Pancreas (tissue), 10 donors: ENCODE data around the gene C16orf86. TPM values are rescaled to one million over a fixed set of nuclear protein-coding genes. Genes with fewer than 3 reads are reported as not detected.

Experiments used
- ATAC-seq, 4 donors: fragments of 200-7000 bp; cut with Tn5 transposase; one replicate each; pipeline versions ENCODE4 v1.8.0 to v1.9.1; 2020; ENCODE audit warnings: mild to moderate bottlenecking in 4 of 4, moderate library complexity in 4 of 4
- DNase-seq, 6 donors: peaks; one replicate each; pipeline ENCODE4 v3.0.0-alpha.2; 2020
- FAIRE-seq: peaks from 2 replicates; lab custom pipeline; 2012; peaks lifted over from hg19 to GRCh38; lab: Jason Lieb, UNC
- H3K27ac ChIP-seq, 4 donors: fragments of 200-600 bp; sonication (generic); 1 replicate in 3 of 4; 2 replicates in 1 of 4; pipeline versions ENCODE4 v1.5.0 to v1.8.0; 2020
- H3K27me3 ChIP-seq, 4 donors: fragments of 200-600 bp; one replicate each; pipeline ENCODE4 v1.8.0; 2021
- H3K36me3 ChIP-seq, 3 donors: fragments of 200-600 bp; sonication (generic) in 1 of 3; one replicate each; pipeline versions ENCODE4 v1.5.0 to v1.8.0; 2020 to 2021
- H3K4me1 ChIP-seq, 3 donors: fragments of 200-600 bp; one replicate each; pipeline ENCODE4 v1.8.0; 2021
- H3K4me3 ChIP-seq, 4 donors: fragments of 200-600 bp; sonication (generic) in 2 of 4; one replicate each; pipeline versions ENCODE4 v1.5.0 to v1.8.0; 2020 to 2021
- H3K9me3 ChIP-seq, 4 donors: fragments of 200-600 bp; one replicate each; pipeline ENCODE4 v1.8.0; 2021
- whole genome bisulfite sequencing, 2 donors: extraction: QIAGEN DNeasy Blood & Tissue Kit; methylation state at CpG; one replicate each; pipeline ENCODE4 v1.1.7; 2013; 5-methylcytosine and 5-hydroxymethylcytosine counted together
- intact Hi-C, 3 donors: fragments of 100-400 bp; cut with DNase I; formaldehyde crosslinking; loops; one replicate each; pipeline versions ENCODE4 v1.11.1 to v1.14.2; 2022
- polyA plus RNA-seq, 2 donors: library from polyadenylated mRNA; stranded (reverse); fragments of 200-250 nt; gene quantifications; one replicate each; pipeline ENCODE4 v1.2.3, GENCODE V29; 2013
- total RNA-seq, 6 donors: library from RNA; stranded (reverse); fragmentation: NEBNext Ultra II Directional in 4 of 6; extraction: Animal tissue kit (Norgen Biotek cat#: 25700) in 4 of 6; gene quantifications; one replicate each; pipeline versions ENCODE4 v1.2.1 to v1.2.4, GENCODE V29; 2021 to 2023
- TF ChIP-seq, protein P1 (sequence below), 4 donors: fragments of 200-600 bp; sonication (generic) in 3 of 4; IDR thresholded peaks; one replicate each; pipeline versions ENCODE4 v1.5.0 to v1.8.0; 2021; ENCODE audit warnings: antibody characterized with exemption in 4 of 4
- donor health status: healthy with polysubstance abuse.
- donor health status: DM: no; HTN: no; CAD: no; lungs with moderate emphysema.
- donor health status: DM: no; HTN: no; CAD: no.
- donor health status: control.
- donor health status: control.
- donor health status: Bipolar disorder and iron deficiency.
- donor health status: DM: yes; HTN: yes; CAD: no.
- donor health status: DM: no; HTN: no; CAD: no.
- donor health status: DM: no; HTN: no; CAD: no.
- donor health status: DM: yes; HTN: yes; CAD: no.

C16orf86 gene
- total and polyA plus RNA-seq, 8 donors = 1.4 to 7.6 (median 3.2) TPM

DNA sequence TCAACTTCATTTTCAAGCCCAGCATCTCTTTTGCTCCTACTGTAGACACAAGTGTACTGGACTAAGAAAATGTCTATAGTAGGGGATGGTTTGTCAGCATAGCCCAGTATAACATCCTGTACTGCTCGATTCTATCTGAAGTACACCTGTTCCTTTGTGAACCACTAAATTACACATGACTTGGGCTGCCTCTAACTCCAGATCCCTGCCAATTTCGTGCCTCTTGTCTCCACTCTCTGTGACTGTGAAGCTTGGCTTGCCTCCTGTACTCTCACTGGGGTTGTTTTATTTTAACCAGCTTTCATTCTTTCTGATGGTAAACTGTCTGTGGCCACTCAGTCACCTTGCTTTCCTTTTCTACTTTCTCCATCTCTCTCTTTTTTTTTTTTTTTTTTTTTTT lies 28.0 kb downstream of the C16orf86 start:
- H3K27me3 ChIP-seq = no peaks in the 10 kb centered on the region
- no peaks in the 10 kb centered on the region for H3K9me3 ChIP-seq
- no peak overlapping the region for H3K27ac ChIP-seq
- H3K36me3 ChIP-seq = no peaks in the 10 kb centered on the region
- intact Hi-C loops = no loop called here
- H3K4me3 ChIP-seq = no peak overlapping the region
- DNase-seq = no peak
- H3K4me1 ChIP-seq = no peaks in the 10 kb centered on the region
- WGBS, 2 donors = 62 to 63% methylated on average over 2 of the region's 2 CpGs
- ATAC-seq = no peak
- TF ChIP-seq, protein P1, sequence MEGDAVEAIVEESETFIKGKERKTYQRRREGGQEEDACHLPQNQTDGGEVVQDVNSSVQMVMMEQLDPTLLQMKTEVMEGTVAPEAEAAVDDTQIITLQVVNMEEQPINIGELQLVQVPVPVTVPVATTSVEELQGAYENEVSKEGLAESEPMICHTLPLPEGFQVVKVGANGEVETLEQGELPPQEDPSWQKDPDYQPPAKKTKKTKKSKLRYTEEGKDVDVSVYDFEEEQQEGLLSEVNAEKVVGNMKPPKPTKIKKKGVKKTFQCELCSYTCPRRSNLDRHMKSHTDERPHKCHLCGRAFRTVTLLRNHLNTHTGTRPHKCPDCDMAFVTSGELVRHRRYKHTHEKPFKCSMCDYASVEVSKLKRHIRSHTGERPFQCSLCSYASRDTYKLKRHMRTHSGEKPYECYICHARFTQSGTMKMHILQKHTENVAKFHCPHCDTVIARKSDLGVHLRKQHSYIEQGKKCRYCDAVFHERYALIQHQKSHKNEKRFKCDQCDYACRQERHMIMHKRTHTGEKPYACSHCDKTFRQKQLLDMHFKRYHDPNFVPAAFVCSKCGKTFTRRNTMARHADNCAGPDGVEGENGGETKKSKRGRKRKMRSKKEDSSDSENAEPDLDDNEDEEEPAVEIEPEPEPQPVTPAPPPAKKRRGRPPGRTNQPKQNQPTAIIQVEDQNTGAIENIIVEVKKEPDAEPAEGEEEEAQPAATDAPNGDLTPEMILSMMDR (IDR thresholded peaks at IDR 0.05) = no peak
- no peak for FAIRE-seq

DNA sequence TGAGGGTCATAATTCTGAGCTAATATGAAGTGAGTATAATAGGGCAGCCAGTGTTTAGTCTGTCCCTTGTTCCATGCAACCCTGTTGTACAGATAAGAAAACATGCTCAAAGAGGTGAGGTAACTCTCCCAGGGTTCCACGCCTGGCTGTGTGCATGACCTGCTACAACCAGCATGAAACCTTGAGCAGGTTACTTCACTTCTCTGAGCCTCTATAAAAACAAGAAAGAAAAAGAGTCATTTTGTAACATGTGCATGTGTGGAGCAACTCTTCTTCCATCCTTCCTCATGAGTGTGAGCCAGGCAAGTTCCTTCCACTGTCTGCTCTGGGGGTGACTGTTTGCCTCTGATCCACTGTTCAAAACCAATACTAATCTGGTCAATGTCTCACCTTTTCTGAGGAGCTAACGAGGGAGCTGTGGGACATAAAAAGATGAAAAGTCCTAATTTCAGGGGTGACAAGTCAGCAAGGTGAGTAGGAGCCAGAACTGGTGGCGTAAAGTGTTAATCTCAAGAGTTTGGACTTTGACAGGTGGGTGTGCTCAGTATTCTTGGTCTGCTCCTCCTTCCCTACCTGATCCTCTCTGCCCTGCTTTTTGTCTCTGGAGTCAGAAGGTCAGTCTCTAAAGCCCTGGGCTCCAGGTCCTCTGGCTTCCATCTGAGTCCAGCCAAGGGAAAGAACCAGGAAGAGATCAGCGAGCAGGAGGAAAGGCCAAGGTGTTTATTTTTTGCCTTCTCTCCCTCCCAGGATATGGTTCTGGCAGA lies 31.0 kb downstream of the C16orf86 start:
- H3K9me3 ChIP-seq = no peaks in the 10 kb centered on the region
- H3K27ac ChIP-seq = no peak overlapping the region
- FAIRE-seq = no peak
- H3K36me3 ChIP-seq = no peaks in the 10 kb centered on the region
- TF ChIP-seq, protein P1 (IDR thresholded peaks at IDR 0.05) = no peak
- H3K4me1 ChIP-seq = no peaks in the 10 kb centered on the region
- ATAC-seq = no peak
- no peak overlapping the region for H3K4me3 ChIP-seq
- intact Hi-C loops = no loop called here
- no peaks in the 10 kb centered on the region for H3K27me3 ChIP-seq
- no peak for DNase-seq
- 80 to 87% methylated on average over 4 of the region's 4 CpGs for WGBS, 2 donors

DNA sequence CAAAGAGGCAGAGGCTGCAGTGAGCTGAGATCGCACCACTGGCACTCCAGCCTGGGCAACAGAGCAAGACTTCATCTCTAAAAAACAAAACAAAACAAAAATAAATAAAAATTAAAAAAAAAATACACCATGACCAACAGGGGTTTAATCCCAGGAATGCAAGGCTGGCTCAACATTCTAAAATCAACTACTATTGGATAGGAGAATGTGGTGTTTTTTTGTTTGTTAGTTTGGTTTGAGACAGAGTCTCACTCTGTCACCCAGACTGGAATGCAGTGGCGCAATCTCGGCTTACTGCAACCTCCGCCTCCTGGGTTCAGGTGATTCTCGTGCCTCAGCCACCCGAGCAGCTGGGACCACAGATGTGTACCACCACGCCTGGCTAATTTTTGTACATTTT lies 32.7 kb downstream of the C16orf86 start:
- Histone ChIP-seq H3K4me3 (no peak overlapping the region), H3K27me3 (no peaks in the 10 kb centered on the region), H3K27ac (no peak overlapping the region), H3K4me1 (no peaks in the 10 kb centered on the region), H3K9me3 (no peaks in the 10 kb centered on the region), H3K36me3 (no peaks in the 10 kb centered on the region)
- no peak for DNase-seq
- no peak for ATAC-seq
- intact Hi-C loops = no loop called here
- FAIRE-seq = no peak
- TF ChIP-seq, protein P1 (IDR thresholded peaks at IDR 0.05) = no peak
- 98 to 99% methylated on average over 7 of the region's 7 CpGs for WGBS, 2 donors

DNA sequence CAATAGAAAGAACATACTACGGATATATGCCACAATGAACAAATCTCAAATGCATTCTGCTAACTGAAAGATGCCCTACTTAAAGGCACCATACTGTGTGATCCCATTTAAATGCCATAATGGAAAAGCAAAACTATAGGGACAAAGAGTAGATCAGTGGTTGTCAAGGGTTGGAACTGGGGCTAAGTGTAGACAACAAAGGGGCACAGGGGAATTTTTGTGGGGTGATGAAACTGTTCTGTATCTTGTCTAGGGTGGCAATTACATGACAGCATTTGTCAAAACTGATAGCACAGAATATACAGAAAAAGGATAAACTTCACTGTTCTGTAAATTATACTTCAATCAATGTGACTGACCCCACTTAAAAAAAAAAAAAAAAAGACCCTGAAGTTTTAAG lies 34.8 kb downstream of the C16orf86 start:
- H3K27ac ChIP-seq = no peak overlapping the region

More for the DNA sequence above, 34.8 kb downstream of the C16orf86 start:
- DNase-seq = no peak
- no peaks in the 10 kb centered on the region for H3K9me3 ChIP-seq
- 90 to 91% methylated on average over 1 of the region's 1 CpG for WGBS, 2 donors
- no peaks in the 10 kb centered on the region for H3K36me3 ChIP-seq
- peaks cover 0 to 5% (median 0%) of the 10 kb centered on the region in 3 donors for H3K4me1 ChIP-seq
- no peak for FAIRE-seq
- no peaks in the 10 kb centered on the region for H3K27me3 ChIP-seq
- ATAC-seq = no peak
- intact Hi-C loops = no loop called here
- H3K4me3 ChIP-seq = no peak overlapping the region
- TF ChIP-seq, protein P1 (IDR thresholded peaks at IDR 0.05) = no peak
